ENCODE measurements around the gene FETUB.
A peak's percentile ranks its signal among the peaks of the same experiment; 100 is the strongest.

The FETUB gene

GRCh38 chr3:186613637-186614265 lies 26.4 kb upstream of the FETUB start:
- TF ChIP-seq CTCF (conservative IDR thresholded peaks at IDR 0.05; ENCODE audit: control insufficient read depth, insufficient read depth, low read depth, low read length): no peak
- H3K4me3 ChIP-seq (ENCODE audit: control insufficient read depth, low read depth, low read length): no peak overlapping the region
- no peak for DNase-seq (ENCODE audit: low read depth)

- no peak for DNase-seq (ENCODE audit: low read depth)
- no peak overlapping the region for H3K4me3 ChIP-seq (ENCODE audit: control insufficient read depth, low read depth, low read length)
- TF ChIP-seq CTCF (conservative IDR thresholded peaks at IDR 0.05; ENCODE audit: control insufficient read depth, insufficient read depth, low read depth, low read length): no peak
Measured at GRCh38 chr3:186614266-186614596, 26.0 kb upstream of the FETUB start.

GRCh38 chr3:186614597-186615483 lies 25.4 kb upstream of the FETUB start:
- DNase-seq (ENCODE audit: low read depth): peak; percentile 65
- peak; percentile 99 for TF ChIP-seq CTCF (conservative IDR thresholded peaks at IDR 0.05; ENCODE audit: control insufficient read depth, insufficient read depth, low read depth, low read length)
- no peak overlapping the region for H3K4me3 ChIP-seq (ENCODE audit: control insufficient read depth, low read depth, low read length)

GRCh38 chr3:186616299-186616617 lies 23.9 kb upstream of the FETUB start:
- DNase-seq (ENCODE audit: low read depth): no peak
- no peak for TF ChIP-seq CTCF (conservative IDR thresholded peaks at IDR 0.05; ENCODE audit: control insufficient read depth, insufficient read depth, low read depth, low read length)
- H3K4me3 ChIP-seq (ENCODE audit: control insufficient read depth, low read depth, low read length): no peak overlapping the region

- H3K4me3 ChIP-seq (ENCODE audit: control insufficient read depth, low read depth, low read length): peak overlapping the region; percentile 13
- peak; percentile 85 for TF ChIP-seq CTCF (conservative IDR thresholded peaks at IDR 0.05; ENCODE audit: control insufficient read depth, insufficient read depth, low read depth, low read length)
- peak; percentile 94 for DNase-seq (ENCODE audit: low read depth)
Measured at GRCh38 chr3:186617036-186617946, 22.9 kb upstream of the FETUB start.

- no peak overlapping the region for H3K4me3 ChIP-seq (ENCODE audit: control insufficient read depth, low read depth, low read length)
Measured at GRCh38 chr3:186618318-186618938, 21.8 kb upstream of the FETUB start.

More at GRCh38 chr3:186618318-186618938, 21.8 kb upstream of the FETUB start:
- no peak for TF ChIP-seq CTCF (conservative IDR thresholded peaks at IDR 0.05; ENCODE audit: control insufficient read depth, insufficient read depth, low read depth, low read length)
- DNase-seq (ENCODE audit: low read depth): no peak
